ENCODE measurements around the gene BCKDHA.

Gene BCKDHA

DNA sequence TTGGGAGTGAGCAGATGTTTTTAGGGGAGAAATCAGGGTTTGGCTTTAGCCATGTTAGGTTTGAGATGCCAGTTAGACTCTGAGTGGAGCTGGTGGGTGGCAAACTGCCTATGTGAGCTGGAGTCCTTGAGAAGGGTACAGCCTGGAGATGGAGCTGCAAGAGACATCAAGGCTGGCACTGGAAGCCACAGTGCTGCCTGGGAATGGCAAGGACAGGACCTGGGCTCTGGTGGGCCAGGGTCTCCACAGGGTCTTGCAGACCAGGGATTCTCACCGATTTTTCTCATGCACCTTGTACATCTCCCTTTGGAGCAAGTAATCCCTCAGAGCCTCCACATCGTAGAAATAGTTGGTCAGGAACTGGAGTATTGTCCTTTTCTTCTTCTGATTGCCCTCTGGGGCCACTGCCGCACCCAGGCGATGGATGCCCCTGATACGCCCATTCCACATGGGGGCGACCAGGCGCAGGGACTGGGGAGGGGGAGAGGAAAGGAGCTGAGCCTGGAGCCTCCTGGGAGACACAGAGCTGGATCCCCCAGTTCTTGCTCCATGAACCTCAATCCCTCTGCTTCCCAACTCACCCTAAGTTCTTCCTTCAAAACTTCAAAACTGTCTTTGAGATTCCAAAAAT lies 40.4 kb downstream of the BCKDHA start:
- no peak overlapping the region for H3K4me3 Mint-ChIP-seq

DNA sequence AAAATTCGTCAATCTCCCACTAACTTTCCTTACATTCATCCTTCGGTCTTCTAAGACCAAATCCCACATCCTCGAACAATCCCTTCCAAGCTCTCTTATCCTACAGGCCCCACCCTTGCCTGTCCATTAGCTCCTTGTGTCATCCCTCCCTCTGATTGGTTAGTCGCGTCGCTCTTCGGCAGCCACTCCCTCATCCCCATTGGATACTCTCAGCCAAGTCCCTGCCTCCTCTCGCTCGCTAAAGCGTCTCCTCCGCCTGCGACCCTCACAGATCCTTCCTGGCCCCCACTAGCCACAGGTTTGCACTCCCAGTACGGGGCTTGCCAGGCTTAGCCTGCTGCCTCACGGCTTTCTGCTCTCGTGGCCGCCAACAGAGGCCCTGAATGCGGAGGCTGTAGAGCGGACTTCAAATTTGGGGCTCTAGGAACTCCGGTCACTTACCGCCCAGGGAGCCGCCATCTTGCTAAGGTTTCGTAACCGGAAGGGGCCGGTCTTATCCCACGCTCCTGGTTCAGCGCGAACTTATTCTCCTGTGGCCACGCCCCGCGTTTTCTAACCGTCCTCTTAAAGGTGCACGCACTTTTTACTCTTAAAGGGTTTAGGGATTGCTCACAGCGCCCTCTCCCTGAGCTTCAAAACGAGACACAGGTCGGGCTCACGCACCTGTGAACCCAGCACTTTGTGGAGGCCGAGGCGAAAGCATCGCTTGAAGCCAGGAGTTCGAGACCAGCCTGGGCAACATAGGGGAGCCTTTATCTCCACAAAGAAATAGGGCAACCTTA lies 42.0 kb downstream of the BCKDHA start, which contains the start of gene DMAC2:
DMAC2 (minus strand) TSS at position 472 of the 782 bp plus-strand sequence; CDS start at position 459, 13 bp downstream.
- H3K36me3 Mint-ChIP-seq (ENCODE audit: insufficient read depth): peaks cover 7% of the 10 kb centered on the region
- H3K4me3 Mint-ChIP-seq: no peak within 1 kb of the TSS
- no peaks in the 10 kb centered on the region for H3K4me1 Mint-ChIP-seq
- peak; percentile 81 to 85 for DNase-seq (ENCODE audit: low spot score in 2 of 2)
- H3K9me3 Mint-ChIP-seq: no peaks in the 10 kb centered on the region
- H3K27me3 Mint-ChIP-seq: peaks cover 22% of the 10 kb centered on the region
- ATAC-seq (replicated peaks; ENCODE audit: extremely low read depth, poor library complexity, severe bottlenecking): peak; percentile 100
- H3K27ac Mint-ChIP-seq (ENCODE audit: low read depth): no peak within 1 kb of the TSS

More for the DNA sequence above, 40.4 kb downstream of the BCKDHA start:
- H3K27ac Mint-ChIP-seq (ENCODE audit: low read depth): no peak overlapping the region
- no peak for DNase-seq (ENCODE audit: low spot score in 2 of 2)
- ATAC-seq (replicated peaks; ENCODE audit: extremely low read depth, poor library complexity, severe bottlenecking): no peak
- H3K36me3 Mint-ChIP-seq (ENCODE audit: insufficient read depth): peaks cover 14% of the 10 kb centered on the region
- peaks cover 10% of the 10 kb centered on the region for H3K27me3 Mint-ChIP-seq
- no peaks in the 10 kb centered on the region for H3K4me1 Mint-ChIP-seq
- no peaks in the 10 kb centered on the region for H3K9me3 Mint-ChIP-seq

DNA sequence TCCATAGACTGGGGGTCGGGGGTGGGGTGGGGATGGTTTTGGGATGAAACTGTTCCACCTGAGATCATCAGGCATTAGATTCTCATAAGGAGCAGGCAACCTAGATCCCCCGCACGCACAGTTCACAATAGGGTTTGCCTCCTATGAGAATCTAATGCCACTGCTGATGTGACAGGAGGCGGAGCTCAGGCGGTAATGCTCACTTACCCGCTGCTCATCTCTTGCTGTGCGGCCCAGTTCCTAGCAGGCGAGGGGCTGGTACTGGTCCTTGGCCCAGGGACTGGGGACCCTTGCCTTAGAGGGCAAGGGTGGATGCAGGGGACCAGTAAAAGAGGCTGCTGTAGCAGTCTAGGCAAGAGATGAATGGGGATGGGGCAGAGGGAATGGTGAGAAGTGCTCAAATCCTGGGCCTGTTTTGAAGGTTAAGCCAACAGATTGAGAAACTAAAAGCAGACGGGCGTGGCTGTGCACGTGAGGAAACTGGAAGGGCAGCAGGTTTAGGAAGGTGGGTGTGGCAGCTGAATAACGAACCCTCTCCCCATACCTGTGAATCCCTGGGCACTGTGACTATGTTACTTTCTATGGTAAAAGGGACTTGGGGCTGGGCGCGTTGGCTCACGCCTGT lies 43.8 kb downstream of the BCKDHA start:
- H3K9me3 Mint-ChIP-seq: no peaks in the 10 kb centered on the region
- H3K27ac Mint-ChIP-seq (ENCODE audit: low read depth): no peak overlapping the region
- H3K4me1 Mint-ChIP-seq: no peaks in the 10 kb centered on the region

DNA sequence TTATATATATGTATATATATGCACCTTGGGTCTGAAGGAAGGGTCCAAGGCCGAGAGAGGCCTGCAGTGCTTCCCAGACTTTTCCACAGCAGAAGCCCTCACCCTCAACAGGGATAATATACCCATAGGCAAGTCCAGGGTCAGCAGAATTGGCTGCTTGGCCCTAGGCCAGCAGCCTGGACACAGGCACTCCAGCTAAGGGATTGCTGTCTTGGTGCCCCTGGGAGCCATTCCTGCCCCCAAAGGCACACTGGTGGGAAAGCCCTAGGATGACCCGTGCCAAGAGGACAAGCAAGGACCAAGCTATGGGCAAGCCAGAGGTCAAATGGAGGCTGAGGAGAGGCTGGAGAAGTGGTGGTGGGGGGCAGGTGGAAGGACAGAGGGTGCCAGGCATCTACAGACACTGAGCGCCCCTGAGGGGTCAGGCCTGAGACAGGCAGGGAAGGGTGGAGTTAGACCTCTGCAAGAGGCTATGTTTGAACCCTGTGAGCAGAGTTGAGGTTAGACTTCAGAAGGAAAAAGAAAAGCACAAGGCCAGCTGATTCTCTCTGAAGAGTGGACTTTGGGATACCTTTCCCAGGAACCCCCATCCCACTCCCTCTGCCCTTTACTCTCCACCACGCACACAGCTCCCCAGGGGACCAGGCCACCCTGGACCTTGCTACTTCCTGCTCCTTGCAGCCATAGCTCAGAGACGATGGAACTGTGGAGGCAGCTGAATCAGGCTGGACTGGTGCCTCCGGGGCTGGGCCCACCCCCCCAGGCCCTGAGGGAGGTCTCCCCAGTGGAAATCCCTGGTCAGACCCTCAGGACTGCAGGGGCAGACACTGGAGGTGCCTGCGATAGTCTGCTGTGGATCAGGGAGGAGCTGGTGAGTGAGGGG lies 45.1 kb downstream of the BCKDHA start, which contains the start of gene ERICH4:
ERICH4 (plus strand) TSS at position 684 of the 883 bp plus-strand sequence; CDS start at position 698, 14 bp downstream.
- H3K36me3 Mint-ChIP-seq (ENCODE audit: insufficient read depth): peaks cover 6% of the 10 kb centered on the region
- no peaks in the 10 kb centered on the region for H3K9me3 Mint-ChIP-seq
- DNase-seq (ENCODE audit: low spot score in 2 of 2): no peak
- no peak within 1 kb of the TSS for H3K27ac Mint-ChIP-seq (ENCODE audit: low read depth)
- H3K4me1 Mint-ChIP-seq: no peaks in the 10 kb centered on the region
- peaks cover 40% of the 10 kb centered on the region for H3K27me3 Mint-ChIP-seq
- ATAC-seq (replicated peaks; ENCODE audit: extremely low read depth, poor library complexity, severe bottlenecking): no peak
- no peak within 1 kb of the TSS for H3K4me3 Mint-ChIP-seq

More for the DNA sequence above, 43.8 kb downstream of the BCKDHA start:
- H3K36me3 Mint-ChIP-seq (ENCODE audit: insufficient read depth): peaks cover 8% of the 10 kb centered on the region
- H3K4me3 Mint-ChIP-seq: no peak overlapping the region
- H3K27me3 Mint-ChIP-seq: peaks cover 27% of the 10 kb centered on the region
- no peak for ATAC-seq (replicated peaks; ENCODE audit: extremely low read depth, poor library complexity, severe bottlenecking)
- DNase-seq (ENCODE audit: low spot score in 2 of 2): no peak

DNA sequence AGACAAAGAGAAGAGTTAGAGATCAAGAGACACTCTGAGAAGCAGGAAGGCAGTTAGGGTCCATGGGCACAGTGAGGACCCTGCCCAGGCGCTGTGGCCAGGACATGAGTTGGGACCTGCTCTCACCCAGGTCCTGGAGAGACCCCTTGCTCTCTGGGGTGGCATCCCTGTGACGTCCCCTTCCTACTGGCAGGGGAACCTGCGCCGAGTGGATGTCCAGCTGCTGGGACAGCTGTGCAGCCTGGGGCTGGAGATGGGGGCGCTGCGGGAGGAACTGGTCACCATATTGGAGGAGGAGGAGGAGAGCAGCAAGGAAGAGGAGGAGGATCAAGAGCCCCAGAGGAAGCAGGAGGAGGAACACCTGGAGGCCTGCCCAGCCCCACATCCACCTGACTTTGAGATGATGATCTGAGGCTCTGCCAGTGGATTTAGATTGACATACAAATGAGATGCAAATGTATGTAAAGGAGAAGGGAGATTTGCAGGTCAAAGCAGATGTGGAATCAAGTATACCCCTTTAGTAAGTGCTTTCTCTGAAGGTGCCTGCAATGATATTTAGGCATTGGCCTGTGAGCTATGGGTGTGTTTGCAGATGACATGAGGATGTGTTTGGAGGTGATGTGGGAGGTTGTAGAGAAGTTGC lies 46.3 kb downstream of the BCKDHA start:
- no peak for DNase-seq (ENCODE audit: low spot score in 2 of 2)
- Mint-ChIP-seq H3K27me3 (peaks cover 45% of the 10 kb centered on the region), H3K27ac (ENCODE audit: low read depth) (no peak overlapping the region), H3K4me3 (no peak overlapping the region), H3K36me3 (ENCODE audit: insufficient read depth) (peaks cover 6% of the 10 kb centered on the region), H3K4me1 (no peaks in the 10 kb centered on the region), H3K9me3 (no peaks in the 10 kb centered on the region)
- ATAC-seq (replicated peaks; ENCODE audit: extremely low read depth, poor library complexity, severe bottlenecking): no peak

DNA sequence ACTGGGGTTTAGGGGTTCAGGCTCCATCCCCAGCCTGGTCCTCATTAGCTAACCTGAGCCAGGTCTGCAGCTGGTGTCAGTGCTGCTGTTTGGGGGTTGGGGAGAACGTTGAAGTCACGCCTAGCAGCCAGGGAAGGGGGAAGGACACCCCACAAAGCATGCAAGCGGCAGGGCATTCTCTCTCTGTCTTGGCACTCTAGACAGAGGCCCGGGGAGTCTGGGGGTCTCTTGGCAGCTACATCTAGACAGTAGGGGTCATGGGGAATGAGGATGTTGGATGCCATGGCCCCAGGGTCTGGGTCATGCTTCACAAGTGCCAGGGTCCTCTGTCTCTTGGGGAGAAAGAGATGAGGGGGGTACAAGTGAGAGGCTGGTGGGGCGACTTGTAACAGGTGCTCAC lies 48.0 kb downstream of the BCKDHA start:
- no peak for ATAC-seq (replicated peaks; ENCODE audit: extremely low read depth, poor library complexity, severe bottlenecking)
- no peaks in the 10 kb centered on the region for H3K9me3 Mint-ChIP-seq
- no peak for DNase-seq (ENCODE audit: low spot score in 2 of 2)
- H3K4me1 Mint-ChIP-seq: peaks cover 10% of the 10 kb centered on the region
- H3K36me3 Mint-ChIP-seq (ENCODE audit: insufficient read depth): peaks cover 6% of the 10 kb centered on the region
- H3K27me3 Mint-ChIP-seq: peaks cover 58% of the 10 kb centered on the region
- no peak overlapping the region for H3K27ac Mint-ChIP-seq (ENCODE audit: low read depth)
- no peak overlapping the region for H3K4me3 Mint-ChIP-seq

DNA sequence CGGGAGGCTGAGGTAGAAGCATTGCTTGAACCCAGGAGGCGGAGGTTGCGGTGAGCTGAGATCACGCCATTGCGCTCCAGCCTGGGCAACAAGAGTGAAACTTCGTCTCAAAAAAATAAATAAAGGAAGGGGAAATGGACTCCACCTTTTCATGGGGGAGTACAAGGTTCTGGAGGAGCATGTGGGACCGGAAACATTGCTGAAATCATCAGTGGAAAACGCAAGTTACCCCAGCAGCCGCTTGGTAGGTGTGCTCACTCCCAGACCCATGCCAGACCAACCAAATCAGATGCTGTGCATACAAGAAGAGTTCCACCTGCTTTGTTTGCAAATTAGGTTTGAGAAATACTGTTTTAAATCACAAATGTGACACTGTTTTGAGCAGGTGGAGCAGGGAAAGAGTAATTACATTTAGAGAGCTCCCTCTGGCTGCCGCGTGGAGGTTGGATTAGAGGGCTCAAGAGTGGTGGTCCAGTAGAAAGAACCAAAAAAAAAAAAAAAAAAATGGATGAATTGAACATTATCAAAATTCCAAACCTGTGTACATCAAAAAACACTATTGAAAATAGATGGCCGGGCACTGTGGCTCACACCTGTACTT lies 50.2 kb downstream of the BCKDHA start:
- Mint-ChIP-seq H3K27ac (ENCODE audit: low read depth) (no peak overlapping the region), H3K4me1 (peaks cover 10% of the 10 kb centered on the region), H3K9me3 (no peaks in the 10 kb centered on the region), H3K4me3 (no peak overlapping the region), H3K27me3 (peaks cover 50% of the 10 kb centered on the region), H3K36me3 (ENCODE audit: insufficient read depth) (peaks cover 6% of the 10 kb centered on the region)
- ATAC-seq (replicated peaks; ENCODE audit: extremely low read depth, poor library complexity, severe bottlenecking) (no peak), DNase-seq (ENCODE audit: low spot score in 2 of 2) (no peak)

DNA sequence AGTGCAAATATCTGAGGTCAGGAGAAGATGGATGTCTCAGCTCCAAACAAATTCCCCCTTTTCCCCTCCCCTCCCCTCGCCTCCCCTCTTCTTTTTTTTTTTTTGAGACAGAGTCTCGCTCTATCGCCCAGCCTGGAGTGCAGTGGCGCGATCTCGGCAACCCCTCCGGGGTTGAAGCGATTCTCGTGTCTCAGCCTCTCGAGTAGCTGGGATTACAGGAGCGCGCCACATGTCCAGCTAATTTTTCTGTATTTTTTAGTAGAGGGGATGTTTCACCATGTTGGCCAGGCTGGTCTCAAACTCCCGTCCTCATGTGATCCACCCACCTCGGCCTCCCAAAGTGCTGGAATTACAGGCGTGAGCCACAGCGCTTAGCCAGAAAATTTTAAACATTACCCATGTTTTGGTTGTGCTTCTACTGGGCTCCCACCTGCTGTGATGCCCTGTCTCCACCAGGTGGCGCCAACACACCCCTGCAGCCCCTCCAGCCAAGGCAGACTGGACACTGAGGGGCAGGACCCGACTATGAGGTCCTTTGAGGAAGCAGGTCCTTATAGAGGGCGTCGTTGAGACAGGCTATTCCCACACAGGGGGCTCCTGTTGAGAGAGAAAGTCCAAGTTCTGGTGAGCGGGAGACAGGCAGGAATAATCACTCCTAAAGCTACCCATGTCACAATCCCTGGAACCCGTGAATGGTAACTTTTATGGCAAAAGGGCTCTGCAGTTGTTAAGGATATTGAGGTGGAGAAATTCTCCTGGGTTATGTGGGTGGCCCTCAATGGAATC lies 51.7 kb downstream of the BCKDHA start:
- Mint-ChIP-seq H3K36me3 (ENCODE audit: insufficient read depth) (peaks cover 6% of the 10 kb centered on the region), H3K27ac (ENCODE audit: low read depth) (no peak overlapping the region), H3K4me3 (peak overlapping the region; percentile 58), H3K4me1 (peaks cover 10% of the 10 kb centered on the region), H3K9me3 (no peaks in the 10 kb centered on the region), H3K27me3 (peaks cover 36% of the 10 kb centered on the region)
- DNase-seq (ENCODE audit: low spot score in 2 of 2) (peak; percentile 54 to 65), ATAC-seq (replicated peaks; ENCODE audit: extremely low read depth, poor library complexity, severe bottlenecking) (no peak)

DNA sequence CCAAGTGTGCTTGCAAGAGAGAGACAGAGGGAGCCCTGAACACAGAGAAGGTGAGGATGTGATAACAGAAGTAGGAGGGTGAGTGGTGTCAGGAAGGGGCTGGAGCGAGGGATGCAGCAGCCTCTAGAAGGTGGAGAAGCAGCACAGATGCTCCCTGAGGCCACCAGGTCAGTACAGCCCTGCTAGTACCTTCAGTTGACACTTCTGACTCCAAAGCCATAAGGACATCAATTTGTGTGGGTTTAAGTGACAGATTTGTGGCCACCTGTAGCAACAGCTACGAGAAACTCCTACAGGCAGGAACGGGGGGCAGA lies 52.2 kb downstream of the BCKDHA start:
- DNase-seq (ENCODE audit: low spot score in 2 of 2): no peak
- peaks cover 36% of the 10 kb centered on the region for H3K27me3 Mint-ChIP-seq
- H3K9me3 Mint-ChIP-seq: no peaks in the 10 kb centered on the region
- H3K4me3 Mint-ChIP-seq: no peak overlapping the region
- peaks cover 10% of the 10 kb centered on the region for H3K4me1 Mint-ChIP-seq
- H3K27ac Mint-ChIP-seq (ENCODE audit: low read depth): no peak overlapping the region
- no peak for ATAC-seq (replicated peaks; ENCODE audit: extremely low read depth, poor library complexity, severe bottlenecking)
- peaks cover 6% of the 10 kb centered on the region for H3K36me3 Mint-ChIP-seq (ENCODE audit: insufficient read depth)

DNA sequence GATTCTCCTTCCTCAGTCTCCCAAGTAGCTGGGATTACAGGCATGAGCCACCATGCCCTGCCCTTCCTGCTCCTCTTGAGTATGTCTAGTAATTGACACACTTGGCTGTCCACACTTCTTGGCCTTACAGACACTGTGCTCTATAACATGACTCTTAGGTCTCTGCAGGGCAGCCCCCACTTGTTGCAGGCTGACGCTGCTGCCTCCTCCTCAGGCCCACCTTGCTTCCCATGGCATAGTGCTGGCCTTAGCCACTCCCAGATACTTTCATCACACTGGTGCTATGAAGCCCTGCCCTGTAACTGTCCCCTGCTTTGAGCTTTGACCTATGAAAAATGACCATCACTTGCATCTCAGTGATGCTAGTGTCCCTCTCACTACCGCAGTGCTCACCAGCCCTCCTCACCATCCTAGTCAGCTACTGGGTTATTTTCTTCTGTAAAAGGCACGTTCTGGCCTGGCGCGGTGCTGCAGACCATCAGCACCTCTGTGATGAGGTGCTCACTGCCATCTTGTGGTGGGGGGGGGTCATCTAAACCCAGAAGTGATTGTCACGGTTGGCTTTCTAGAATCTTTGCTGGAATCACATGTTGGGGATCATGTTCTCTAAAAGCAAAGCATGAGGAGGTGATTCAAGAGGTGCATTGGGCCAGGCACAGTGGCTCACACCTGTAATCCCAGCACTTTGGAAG lies 55.1 kb downstream of the BCKDHA start:
- ATAC-seq (replicated peaks; ENCODE audit: extremely low read depth, poor library complexity, severe bottlenecking) (no peak), DNase-seq (ENCODE audit: low spot score in 2 of 2) (no peak)
- H3K27me3 Mint-ChIP-seq: peaks cover 32% of the 10 kb centered on the region
- peaks cover 10% of the 10 kb centered on the region for H3K4me1 Mint-ChIP-seq
- no peak overlapping the region for H3K27ac Mint-ChIP-seq (ENCODE audit: low read depth)
- no peak overlapping the region for H3K4me3 Mint-ChIP-seq
- H3K36me3 Mint-ChIP-seq (ENCODE audit: insufficient read depth): no peaks in the 10 kb centered on the region
- no peaks in the 10 kb centered on the region for H3K9me3 Mint-ChIP-seq

DNA sequence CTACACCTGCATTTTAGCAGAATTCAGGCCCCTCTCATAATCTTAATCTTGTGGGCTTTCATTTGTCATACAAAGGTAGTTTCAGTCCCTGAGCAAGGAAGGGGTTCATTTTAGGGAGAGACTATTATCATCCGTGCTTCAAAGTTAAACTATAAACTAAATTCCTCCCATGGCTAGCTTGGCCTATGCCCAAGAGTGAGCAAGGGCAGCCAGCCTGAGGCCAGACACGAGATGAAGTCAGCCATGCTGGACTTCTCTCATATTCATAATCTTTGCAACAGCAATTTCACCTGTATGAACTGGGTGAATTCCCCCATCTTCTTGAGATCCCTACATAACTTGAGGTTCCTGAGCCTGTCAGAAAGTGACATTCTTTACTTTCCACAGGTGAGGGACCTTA lies 58.3 kb downstream of the BCKDHA start:
- ATAC-seq (replicated peaks; ENCODE audit: extremely low read depth, poor library complexity, severe bottlenecking) (no peak), DNase-seq (ENCODE audit: low spot score in 2 of 2) (no peak)
- no peaks in the 10 kb centered on the region for H3K36me3 Mint-ChIP-seq (ENCODE audit: insufficient read depth)
- no peak overlapping the region for H3K27ac Mint-ChIP-seq (ENCODE audit: low read depth)
- no peaks in the 10 kb centered on the region for H3K9me3 Mint-ChIP-seq
- H3K4me1 Mint-ChIP-seq: no peaks in the 10 kb centered on the region
- no peak overlapping the region for H3K4me3 Mint-ChIP-seq
- peaks cover 43% of the 10 kb centered on the region for H3K27me3 Mint-ChIP-seq

Data from central memory CD8-positive, alpha-beta T cell (primary cell).